ENCODE measurements around the gene PDE2A. TPM values are rescaled to one million over a fixed set of nuclear protein-coding genes. Genes with fewer than 3 reads are reported as not detected.

PDE2A gene
- total and polyA plus RNA-seq, 10 of the 15 experiments (the other 5 are each of a cell fraction or from before 2014, with no cell fraction given), result 0.06 to 0.15 (median 0.11) TPM; not detected in 6

DNA sequence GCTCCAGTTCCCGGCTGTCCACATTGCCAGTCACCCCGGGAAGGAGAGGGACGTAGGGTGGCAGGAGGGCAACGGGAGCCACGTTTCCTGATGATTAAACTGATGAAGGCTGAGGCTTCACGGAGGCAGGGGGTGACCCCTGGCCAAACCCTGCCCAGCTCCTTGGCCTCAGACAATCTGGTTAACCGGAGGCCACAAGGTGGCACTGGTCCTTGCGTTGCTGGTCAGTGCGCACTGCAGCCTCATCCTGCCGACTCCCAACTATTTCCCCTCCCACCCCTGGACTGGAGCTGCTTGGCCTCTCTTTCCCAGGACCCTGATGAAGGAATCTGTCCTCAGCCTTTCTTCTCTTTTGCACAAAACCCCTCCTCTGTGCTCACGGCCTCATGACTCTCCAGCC, 75.3 kb downstream of the PDE2A start:
- ChIA-PET SMC1A (ENCODE audit: uncharacterized antibody, unreplicated experiment) (no interaction called here), RAD21 (ENCODE audit: unreplicated experiment) (interaction anchor here (1.3 kb wide), 1 partner anchor 85 kb away, joined by 5 read pairs; no protein-coding TSS in a partner anchor), CTCF (interaction anchor here (0.6 to 1.7 kb wide), 5 partner anchors 10 to 621 kb away, joined by 3 to 6 read pairs (median 4); no protein-coding TSS in a partner anchor), POLR2A (no interaction called here)
- TF ChIP-seq, protein P1, sequence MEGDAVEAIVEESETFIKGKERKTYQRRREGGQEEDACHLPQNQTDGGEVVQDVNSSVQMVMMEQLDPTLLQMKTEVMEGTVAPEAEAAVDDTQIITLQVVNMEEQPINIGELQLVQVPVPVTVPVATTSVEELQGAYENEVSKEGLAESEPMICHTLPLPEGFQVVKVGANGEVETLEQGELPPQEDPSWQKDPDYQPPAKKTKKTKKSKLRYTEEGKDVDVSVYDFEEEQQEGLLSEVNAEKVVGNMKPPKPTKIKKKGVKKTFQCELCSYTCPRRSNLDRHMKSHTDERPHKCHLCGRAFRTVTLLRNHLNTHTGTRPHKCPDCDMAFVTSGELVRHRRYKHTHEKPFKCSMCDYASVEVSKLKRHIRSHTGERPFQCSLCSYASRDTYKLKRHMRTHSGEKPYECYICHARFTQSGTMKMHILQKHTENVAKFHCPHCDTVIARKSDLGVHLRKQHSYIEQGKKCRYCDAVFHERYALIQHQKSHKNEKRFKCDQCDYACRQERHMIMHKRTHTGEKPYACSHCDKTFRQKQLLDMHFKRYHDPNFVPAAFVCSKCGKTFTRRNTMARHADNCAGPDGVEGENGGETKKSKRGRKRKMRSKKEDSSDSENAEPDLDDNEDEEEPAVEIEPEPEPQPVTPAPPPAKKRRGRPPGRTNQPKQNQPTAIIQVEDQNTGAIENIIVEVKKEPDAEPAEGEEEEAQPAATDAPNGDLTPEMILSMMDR (IDR thresholded peaks at IDR 0.05 in 2 of 3, conservative IDR thresholded peaks at IDR 0.05 in 1 of 3; ENCODE audit: control insufficient read depth in 2 of 3, extremely low read depth in 1 of 3, insufficient read depth in 1 of 3, low read depth in 3 of 3, low read length in 3 of 3), result peak in 2 of 3 experiments; percentile 14 to 23; a peak in 3 of 6 replicates
- TF ChIP-seq CREM (IDR thresholded peaks at IDR 0.05; ENCODE audit: low read depth), result no peak
- TF ChIP-seq RELA (IDR thresholded peaks at IDR 0.05; ENCODE audit: borderline replicate concordance, partially characterized antibody), result no peak
- TF ChIP-seq SREBF2 (IDR thresholded peaks at IDR 0.05; ENCODE audit: low read length), result no peak
- intact Hi-C loops (cut with micrococcal nuclease; ENCODE audit: unreplicated experiment) (no loop called here), in situ Hi-C loops (cut with MboI) (no loop called here)
- Histone ChIP-seq H2AFZ (ENCODE audit: control insufficient read depth, low read depth, low read length) (no peak overlapping the region), H3K4me2 (ENCODE audit: control insufficient read depth, insufficient read depth) (no peak overlapping the region), H3K9ac (ENCODE audit: control insufficient read depth, insufficient read depth, low read length) (no peak overlapping the region), H3K27me3 (replicated peaks in 1 of 2; ENCODE audit: control insufficient read depth in 2 of 2, insufficient read depth in 2 of 2, low read length in 1 of 2) (peaks cover 0 to 1% of the 10 kb centered on the region in 2 experiments; a peak in 2 of 4 replicates), H3K27ac (ENCODE audit: control insufficient read depth, insufficient read depth) (no peak overlapping the region), H4K20me1 (ENCODE audit: control insufficient read depth, insufficient read depth) (no peaks in the 10 kb centered on the region), H3K9me3 (replicated peaks; ENCODE audit: control insufficient read depth, insufficient read depth, low read length) (no peaks in the 10 kb centered on the region), H3K36me3 (ENCODE audit: control insufficient read depth in 2 of 2, insufficient read depth in 2 of 2, low read length in 1 of 2) (no peaks in the 10 kb centered on the region), H3K4me1 (ENCODE audit: control insufficient read depth, insufficient read depth, low read length) (no peaks in the 10 kb centered on the region), H3K79me2 (ENCODE audit: control insufficient read depth, insufficient read depth, low read length) (no peaks in the 10 kb centered on the region), H3K4me3 (no peak overlapping the region)
- 31% methylated on average over 11 of the region's 11 CpGs for WGBS (ENCODE audit: insufficient coverage, insufficient replicate concordance, low lambda C conversion rate, missing lambda C conversion rate)
- DNase-seq (ENCODE audit: low read depth, low spot score), result no peak
- ATAC-seq, result peak; percentile 58; the same call in 2 of the 3 replicates
- BruUV-seq (replicated peaks), result no TSS peak
- FAIRE-seq, result no peak

DNA sequence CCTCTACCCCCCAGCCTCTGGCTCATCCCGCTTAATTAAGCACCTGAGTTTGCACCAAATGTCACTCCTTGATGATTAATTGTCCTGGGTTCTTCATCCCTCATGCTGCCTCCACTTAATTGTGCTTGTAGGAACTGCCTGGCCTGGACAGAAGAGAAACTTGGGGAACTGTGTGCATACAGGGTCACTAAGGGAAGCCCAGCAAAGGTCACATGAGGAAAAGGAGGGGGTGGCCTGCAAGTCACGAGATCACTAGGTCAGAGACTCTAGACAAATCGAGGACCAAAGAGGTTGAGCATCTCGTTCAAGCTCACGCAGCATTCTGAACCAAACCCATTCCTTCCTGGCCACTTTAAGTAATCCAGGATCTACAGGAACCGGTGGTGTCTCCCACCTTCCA, 75.8 kb downstream of the PDE2A start:
- POLR2A ChIA-PET, result no interaction called here
- in situ Hi-C loops (cut with MboI), result no loop called here
- SMC1A ChIA-PET (ENCODE audit: uncharacterized antibody, unreplicated experiment), result no interaction called here
- H3K9me3 ChIP-seq (replicated peaks; ENCODE audit: control insufficient read depth, insufficient read depth, low read length), result no peaks in the 10 kb centered on the region
- BruUV-seq (replicated peaks), result no TSS peak
- no peak overlapping the region for H3K27ac ChIP-seq (ENCODE audit: control insufficient read depth, insufficient read depth)
- no peaks in the 10 kb centered on the region for H3K4me1 ChIP-seq (ENCODE audit: control insufficient read depth, insufficient read depth, low read length)
- RAD21 ChIA-PET (ENCODE audit: unreplicated experiment), result interaction anchor here (1.3 kb wide), 1 partner anchor 85 kb away, joined by 5 read pairs; no protein-coding TSS in a partner anchor
- H3K4me2 ChIP-seq (ENCODE audit: control insufficient read depth, insufficient read depth), result no peak overlapping the region
- no peak for ATAC-seq
- H3K79me2 ChIP-seq (ENCODE audit: control insufficient read depth, insufficient read depth, low read length), result no peaks in the 10 kb centered on the region
- no peaks in the 10 kb centered on the region for H3K36me3 ChIP-seq (ENCODE audit: control insufficient read depth in 2 of 2, insufficient read depth in 2 of 2, low read length in 1 of 2)
- H4K20me1 ChIP-seq (ENCODE audit: control insufficient read depth, insufficient read depth), result no peaks in the 10 kb centered on the region
- WGBS (ENCODE audit: insufficient coverage, insufficient replicate concordance, low lambda C conversion rate, missing lambda C conversion rate), result 14% methylated on average over 6 of the region's 6 CpGs
- no peak overlapping the region for H3K9ac ChIP-seq (ENCODE audit: control insufficient read depth, insufficient read depth, low read length)
- intact Hi-C loops (cut with micrococcal nuclease; ENCODE audit: unreplicated experiment), result no loop called here
- no peak overlapping the region for H3K4me3 ChIP-seq
- CTCF ChIA-PET, result interaction anchor here (0.6 to 1.0 kb wide), 2 partner anchors 85 to 621 kb away, joined by 4 read pairs; no protein-coding TSS in a partner anchor
- no peak for DNase-seq (ENCODE audit: low read depth, low spot score)
- peaks cover 0 to 1% of the 10 kb centered on the region in 2 experiments; a peak in 2 of 4 replicates for H3K27me3 ChIP-seq (replicated peaks in 1 of 2; ENCODE audit: control insufficient read depth in 2 of 2, insufficient read depth in 2 of 2, low read length in 1 of 2)
- no peak for FAIRE-seq
- H2AFZ ChIP-seq (ENCODE audit: control insufficient read depth, low read depth, low read length), result no peak overlapping the region
- TF ChIP-seq SREBF1 (IDR thresholded peaks at IDR 0.05; ENCODE audit: low read length) (no peak), RCOR1 (conservative IDR thresholded peaks at IDR 0.05; ENCODE audit: low read depth, low read length) (no peak), PAX5 (IDR thresholded peaks at IDR 0.05; ENCODE audit: borderline replicate concordance, low read depth, low read length) (no peak), NFXL1 (IDR thresholded peaks at IDR 0.05; ENCODE audit: borderline replicate concordance) (no peak), TCF7 (IDR thresholded peaks at IDR 0.05; ENCODE audit: borderline replicate concordance) (no peak), BCL11A (IDR thresholded peaks at IDR 0.05; ENCODE audit: low read depth, low read length) (no peak), TAF1 (IDR thresholded peaks at IDR 0.05; ENCODE audit: borderline replicate concordance, low read depth, low read length) (no peak)
- TF ChIP-seq, protein P2, sequence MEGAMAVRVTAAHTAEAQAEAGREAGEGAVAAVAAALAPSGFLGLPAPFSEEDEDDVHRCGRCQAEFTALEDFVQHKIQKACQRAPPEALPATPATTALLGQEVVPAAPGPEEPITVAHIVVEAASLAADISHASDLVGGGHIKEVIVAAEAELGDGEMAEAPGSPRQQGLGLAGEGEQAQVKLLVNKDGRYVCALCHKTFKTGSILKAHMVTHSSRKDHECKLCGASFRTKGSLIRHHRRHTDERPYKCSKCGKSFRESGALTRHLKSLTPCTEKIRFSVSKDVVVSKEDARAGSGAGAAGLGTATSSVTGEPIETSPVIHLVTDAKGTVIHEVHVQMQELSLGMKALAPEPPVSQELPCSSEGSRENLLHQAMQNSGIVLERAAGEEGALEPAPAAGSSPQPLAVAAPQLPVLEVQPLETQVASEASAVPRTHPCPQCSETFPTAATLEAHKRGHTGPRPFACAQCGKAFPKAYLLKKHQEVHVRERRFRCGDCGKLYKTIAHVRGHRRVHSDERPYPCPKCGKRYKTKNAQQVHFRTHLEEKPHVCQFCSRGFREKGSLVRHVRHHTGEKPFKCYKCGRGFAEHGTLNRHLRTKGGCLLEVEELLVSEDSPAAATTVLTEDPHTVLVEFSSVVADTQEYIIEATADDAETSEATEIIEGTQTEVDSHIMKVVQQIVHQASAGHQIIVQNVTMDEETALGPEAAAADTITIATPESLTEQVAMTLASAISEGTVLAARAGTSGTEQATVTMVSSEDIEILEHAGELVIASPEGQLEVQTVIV (IDR thresholded peaks at IDR 0.05; ENCODE audit: borderline replicate concordance, partially characterized antibody), result no peak
